ENCODE measurements around the gene ACHE. TPM values are rescaled to one million over a fixed set of nuclear protein-coding genes. Genes with fewer than 3 reads are reported as not detected.
"Not testable (repeated sequence)": the region's sequence is repeated elsewhere in the genome, so short reads cannot be mapped to it uniquely, and the experiment has no call there.

The ACHE gene
- total RNA-seq, 1 donor from 2014 or later: 9.8 TPM

GRCh38 chr7:100861616-100861985, 34.1 kb downstream of the ACHE start:
- no peak for DNase-seq

GRCh38 chr7:100860702-100861615, 34.7 kb downstream of the ACHE start:
- no peak for DNase-seq

- no peak for DNase-seq
These were observed 35.8 kb downstream of the ACHE start for GRCh38 chr7:100859856-100860255.

DNA sequence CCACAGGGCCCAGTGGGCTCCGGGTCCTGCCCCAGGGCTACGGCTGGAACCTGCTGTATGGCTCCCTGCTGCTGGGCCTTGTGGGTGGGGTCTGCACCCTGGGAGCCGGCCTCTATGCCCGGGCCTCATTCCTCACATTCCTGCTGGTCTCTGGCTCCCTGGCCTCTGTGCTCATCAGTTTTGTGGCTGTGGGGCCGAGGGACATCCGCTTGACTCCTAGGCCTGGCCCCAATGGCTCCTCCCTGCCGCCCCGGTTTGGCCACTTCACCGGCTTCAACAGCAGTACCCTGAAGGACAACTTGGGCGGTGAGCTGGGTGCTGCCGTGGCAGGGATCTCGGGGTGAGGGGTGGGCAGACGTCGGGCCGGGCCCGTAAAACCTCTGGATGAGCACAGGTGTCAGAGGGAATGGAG, 38.8 kb downstream of the ACHE start:
- no peak for DNase-seq

GRCh38 chr7:100855515-100855914, 40.2 kb downstream of the ACHE start:
- no peak for DNase-seq

DNA sequence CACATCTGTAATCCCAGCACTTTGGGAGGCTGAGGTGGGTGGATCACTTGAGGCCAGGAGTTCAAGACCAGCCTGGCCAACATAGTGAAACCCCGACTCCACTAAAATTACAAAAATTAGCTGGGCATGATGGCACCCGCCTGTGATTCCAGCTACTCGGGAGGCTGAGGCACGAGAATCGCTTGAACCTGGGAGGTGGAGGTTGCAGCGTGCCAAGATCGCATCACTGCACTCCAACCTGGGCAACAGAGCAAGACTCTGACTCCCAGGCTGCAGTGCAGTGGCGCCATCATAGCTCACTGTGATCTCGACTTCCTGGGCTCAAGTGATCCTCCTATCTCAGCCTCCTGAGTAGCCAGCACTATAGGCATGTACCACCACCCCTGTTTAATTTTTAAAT, 40.8 kb downstream of the ACHE start:
- DNase-seq: not testable (repeated sequence)

DNA sequence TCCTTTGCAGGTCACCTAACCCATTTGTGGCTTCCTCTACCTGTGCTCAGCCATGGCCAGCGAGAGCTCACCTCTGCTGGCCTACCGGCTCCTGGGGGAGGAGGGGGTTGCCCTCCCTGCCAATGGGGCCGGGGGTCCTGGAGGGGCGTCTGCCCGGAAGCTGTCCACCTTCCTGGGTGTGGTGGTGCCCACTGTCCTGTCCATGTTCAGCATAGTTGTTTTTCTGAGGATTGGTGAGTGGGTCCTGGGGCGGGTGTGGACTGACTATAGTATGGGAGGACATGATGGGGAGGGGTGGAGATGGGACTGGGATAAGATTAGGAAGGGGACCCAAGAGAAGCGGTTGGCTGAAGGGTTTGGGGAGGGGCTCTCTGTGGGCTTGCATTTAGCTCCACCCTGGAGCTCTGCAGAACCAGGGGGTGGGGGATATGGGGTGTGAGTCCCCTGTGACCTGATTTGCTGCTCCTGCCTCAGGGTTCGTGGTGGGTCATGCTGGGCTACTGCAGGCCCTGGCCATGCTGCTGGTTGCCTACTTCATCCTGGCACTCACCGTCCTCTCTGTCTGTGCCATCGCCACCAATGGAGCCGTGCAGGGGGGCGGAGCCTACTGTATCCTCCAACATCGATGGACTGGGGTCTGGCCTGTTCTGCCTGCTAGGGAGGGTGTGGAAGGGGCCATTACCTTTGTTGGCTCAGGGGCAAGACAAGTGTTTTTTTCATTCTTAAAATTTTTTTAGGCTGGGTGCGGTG, 41.4 kb downstream of the ACHE start:
- DNase-seq: no peak

DNA sequence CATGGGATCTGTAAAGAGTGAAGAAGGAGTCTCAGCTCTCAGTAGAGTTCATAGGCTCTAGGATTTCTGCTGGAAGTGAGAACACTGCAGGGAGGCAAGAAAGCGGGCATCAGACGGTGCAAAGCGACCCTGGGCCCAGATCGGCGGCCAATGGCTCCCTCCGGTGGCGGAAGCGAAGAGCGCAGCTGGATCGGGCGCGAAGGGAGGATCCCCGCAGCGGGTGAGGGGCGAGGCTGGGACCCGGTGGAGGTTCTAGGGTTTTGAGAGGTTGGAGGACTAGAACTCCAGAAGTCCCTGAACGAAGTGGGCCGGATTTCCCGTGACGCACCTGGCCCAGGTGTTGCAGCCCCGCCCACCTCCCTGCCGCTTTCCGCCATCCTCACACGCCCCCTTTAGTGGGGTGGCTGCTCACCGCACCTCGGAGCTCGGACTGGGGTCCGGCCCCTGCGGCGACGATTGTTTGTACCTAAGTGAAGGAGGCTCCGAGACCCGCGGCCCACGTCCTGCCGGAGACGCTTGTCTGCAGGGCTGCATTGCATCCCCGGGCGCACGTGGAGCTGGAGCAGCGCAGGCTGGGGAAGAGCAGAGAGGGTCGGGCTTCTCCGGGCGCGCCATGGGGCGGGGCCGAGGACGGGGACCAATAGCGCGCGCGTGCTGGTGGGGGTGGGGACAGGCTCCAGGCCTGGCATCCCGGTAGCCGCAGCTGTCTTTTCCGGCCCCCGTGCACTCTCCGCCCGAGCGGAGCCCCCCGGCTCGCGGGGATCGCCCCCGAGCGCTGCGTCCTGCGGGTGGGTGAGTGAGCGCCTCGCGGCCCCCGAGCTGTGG, 43.4 kb downstream of the ACHE start, which contains the start of gene SLC12A9:
TSS of gene SLC12A9 (plus strand) at position 666 of the 825 bp plus-strand sequence. CDS start 1,485 bp downstream, outside the sequence.
- DNase-seq: peak; percentile 86

DNA sequence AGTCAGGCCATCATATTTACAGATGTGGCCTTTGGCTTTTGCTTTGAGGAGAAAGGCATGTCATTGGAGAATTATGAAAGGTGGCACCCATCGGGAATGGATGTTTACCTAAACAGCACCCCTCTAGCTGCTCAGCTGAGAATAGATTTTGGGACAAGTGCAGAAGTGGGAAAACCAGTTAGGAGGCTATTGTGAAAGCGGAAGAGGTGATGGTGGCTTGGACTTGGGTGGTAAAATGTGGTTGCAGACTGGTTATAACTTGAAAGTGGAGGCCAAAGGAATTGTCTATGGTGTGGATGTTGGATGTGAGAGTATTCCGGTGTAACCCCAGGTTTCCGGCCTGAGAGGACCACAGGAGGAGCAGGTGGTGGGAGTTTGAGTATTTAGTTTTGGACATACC, 48.3 kb downstream of the ACHE start:
- DNase-seq: no peak

DNA sequence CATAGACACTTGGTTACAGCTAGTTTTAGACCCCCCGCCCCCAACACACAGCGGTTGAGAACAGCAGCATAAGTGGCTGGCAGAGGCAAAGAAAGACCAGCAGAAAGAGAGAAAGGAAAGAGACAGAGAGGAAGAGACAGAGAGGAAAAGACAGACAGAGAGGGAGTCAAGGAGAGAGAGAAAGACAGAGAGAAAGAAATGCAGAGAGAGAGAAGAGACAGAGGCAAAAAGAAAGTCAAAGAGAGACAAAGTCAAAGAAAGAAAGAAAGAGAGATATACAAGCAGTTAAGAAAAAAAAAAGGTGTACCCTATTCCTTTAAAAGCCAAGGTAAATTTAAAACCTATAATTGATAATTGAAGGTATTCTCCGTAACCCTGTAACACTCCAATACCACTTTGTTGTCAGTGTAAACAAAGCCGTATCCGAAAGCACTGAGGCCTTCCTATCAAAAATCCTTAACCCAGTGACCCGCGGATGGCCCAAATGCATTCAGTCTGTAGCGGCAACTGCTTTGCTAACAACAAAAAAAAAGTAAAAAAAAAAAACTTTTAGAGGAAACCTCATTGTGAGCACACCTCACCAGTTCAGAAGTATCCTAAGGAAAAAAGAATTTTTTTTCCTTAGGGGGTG, 55.1 kb downstream of the ACHE start:
- no peak for DNase-seq

Small RNAs within 50 kb of the gene (small RNA-seq; reads per million reads assigned to genes)
- gene RN7SL549P (ENCODE audit: low replicate concordance): not detected
- gene RPS29P15 (ENCODE audit: low replicate concordance): not detected

Other genes with a start within 250 kb of the ACHE start
- not detected for gene ACTL6B, start 239.4 kb downstream of the ACHE start, total RNA-seq
- gene GNB2, start 222.1 kb downstream of the ACHE start, total RNA-seq: 69.4 TPM
- 17.9 TPM for gene GIGYF1, start 201.6 kb downstream of the ACHE start, total RNA-seq
- 23.9 TPM for gene POP7, start 189.8 kb downstream of the ACHE start, total RNA-seq
- not detected for gene EPO, start 175.4 kb downstream of the ACHE start, total RNA-seq
- gene ZAN, start 162.3 kb downstream of the ACHE start, total RNA-seq: not detected
- gene EPHB4, start 68.4 kb downstream of the ACHE start, total RNA-seq: 54.6 TPM
- 12.2 TPM for gene SLC12A9, start 43.2 kb downstream of the ACHE start, total RNA-seq
- 36.5 TPM for gene TRIP6, start 28.5 kb downstream of the ACHE start, total RNA-seq
- 42.6 TPM for gene SRRT, start 20.8 kb downstream of the ACHE start, total RNA-seq
- gene UFSP1, start 6.2 kb downstream of the ACHE start, total RNA-seq: 1.2 TPM
- gene MUC3A, start 53.6 kb upstream of the ACHE start, total RNA-seq: not detected
- gene MUC12, start 73.7 kb upstream of the ACHE start, total RNA-seq: not detected
- gene MUC17, start 124.2 kb upstream of the ACHE start, total RNA-seq: not detected
- 10.1 TPM for gene TRIM56, start 189.6 kb upstream of the ACHE start, total RNA-seq
- 18.1 TPM for gene SERPINE1, start 231.2 kb upstream of the ACHE start, total RNA-seq